Right lobe of liver (tissue), 4 donors: Measurements from ENCODE around the gene FAM20C.

Experiments
- POLR2A ChIP-seq: fragments of 450-650 bp; IDR thresholded peaks from one replicate; pipeline ENCODE4 v1.6.1; 2017; ENCODE audit warnings: antibody characterized with exemption, mild to moderate bottlenecking
- TF ChIP-seq, protein P1 (sequence below), 4 donors: fragments of 200-600 bp in 3 of 4; fragments of 450-650 bp in 1 of 4; IDR thresholded peaks; one replicate each; pipeline versions ENCODE4 v1.5.1 to v1.8.0; 2016 to 2022; ENCODE audit warnings: antibody characterized with exemption in 4 of 4, mild to moderate bottlenecking in 2 of 4
- donor health status: DM: no; HTN: no; CAD: no.
- donor health status: DM: no; HTN: no; CAD: no.
- donor health status: DM: no; HTN: yes; CAD: no.

DNA sequence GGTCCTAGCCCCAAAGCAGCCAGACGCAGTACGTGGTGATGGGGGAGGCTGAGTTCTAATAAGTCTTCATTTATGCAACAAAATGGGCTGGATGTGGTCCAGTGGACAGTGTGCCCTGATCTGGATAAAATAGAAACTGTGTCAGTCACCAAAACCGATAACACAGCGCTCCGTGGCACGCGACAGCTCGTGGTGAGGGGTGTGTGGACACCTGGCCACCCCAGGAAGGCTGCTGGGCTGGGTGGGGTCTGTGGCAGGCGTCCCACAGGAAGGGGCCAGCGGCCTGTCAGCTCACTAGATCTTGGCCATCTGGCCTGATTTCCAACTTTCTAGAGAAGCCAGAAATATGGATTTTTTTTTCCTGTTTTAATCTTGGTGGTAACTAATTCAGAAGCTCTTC lies 17.0 kb downstream of the FAM20C start:
- TF ChIP-seq, protein P1, sequence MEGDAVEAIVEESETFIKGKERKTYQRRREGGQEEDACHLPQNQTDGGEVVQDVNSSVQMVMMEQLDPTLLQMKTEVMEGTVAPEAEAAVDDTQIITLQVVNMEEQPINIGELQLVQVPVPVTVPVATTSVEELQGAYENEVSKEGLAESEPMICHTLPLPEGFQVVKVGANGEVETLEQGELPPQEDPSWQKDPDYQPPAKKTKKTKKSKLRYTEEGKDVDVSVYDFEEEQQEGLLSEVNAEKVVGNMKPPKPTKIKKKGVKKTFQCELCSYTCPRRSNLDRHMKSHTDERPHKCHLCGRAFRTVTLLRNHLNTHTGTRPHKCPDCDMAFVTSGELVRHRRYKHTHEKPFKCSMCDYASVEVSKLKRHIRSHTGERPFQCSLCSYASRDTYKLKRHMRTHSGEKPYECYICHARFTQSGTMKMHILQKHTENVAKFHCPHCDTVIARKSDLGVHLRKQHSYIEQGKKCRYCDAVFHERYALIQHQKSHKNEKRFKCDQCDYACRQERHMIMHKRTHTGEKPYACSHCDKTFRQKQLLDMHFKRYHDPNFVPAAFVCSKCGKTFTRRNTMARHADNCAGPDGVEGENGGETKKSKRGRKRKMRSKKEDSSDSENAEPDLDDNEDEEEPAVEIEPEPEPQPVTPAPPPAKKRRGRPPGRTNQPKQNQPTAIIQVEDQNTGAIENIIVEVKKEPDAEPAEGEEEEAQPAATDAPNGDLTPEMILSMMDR (IDR thresholded peaks at IDR 0.05): no peak
- TF ChIP-seq POLR2A: no peak
